PC-3 (cell line): ENCODE data around the gene LAMB4. TPM values are rescaled to one million over a fixed set of nuclear protein-coding genes. Genes with fewer than 3 reads are reported as not detected.

Experiments
- ATAC-seq: fragments of 200-7000 bp; cut with Tn5 transposase; 2 replicates; pipeline ENCODE4 v1.9.1; 2020; ENCODE audit warnings: mild to moderate bottlenecking, moderate library complexity
- BruUV-seq: library from RNA; stranded (reverse); fragments of 400-500 nt; replicated peaks from 2 replicates; lab custom pipeline; 2021; lab: Mats Ljungman, UMichigan
- CTCF ChIA-PET: fragments of 300-600 bp; sonication (Branson Sonifier 250); formaldehyde crosslinking; loops from one replicate; lab custom pipeline; 2022; ENCODE audit warnings: antibody characterized with exemption; lab: Charles Lee
- POLR2A ChIA-PET: fragments of 300-600 bp; sonication (Branson Sonifier 250); formaldehyde crosslinking; loops from one replicate; lab custom pipeline; 2022; ENCODE audit warnings: antibody characterized with exemption; ENCODE audit not compliant: unreplicated experiment; lab: Charles Lee
- DNase-seq: peaks from one replicate; pipeline ENCODE4 v3.0.0-alpha.2; 2015
- H2AFZ ChIP-seq: fragments of 300-600 bp; sonication (generic); 2 replicates; pipeline ENCODE4 v1.6.0; 2016; ENCODE audit warnings: antibody characterized with exemption, low read length
- H3F3A ChIP-seq: fragments of 300-600 bp; sonication (generic); one replicate; pipeline ENCODE4 v1.6.0; 2017; ENCODE audit warnings: antibody characterized with exemption, low read length, control low read depth, mild to moderate bottlenecking; ENCODE audit not compliant: unreplicated experiment
- H3K27ac ChIP-seq: fragments of 300-600 bp; sonication (generic); 2 replicates; pipeline ENCODE4 v1.5.1; 2016; ENCODE audit warnings: mild to moderate bottlenecking, low read length
- H3K27me3 ChIP-seq: fragments of 300-600 bp; sonication (generic); 2 replicates; pipeline ENCODE4 v1.6.1; 2016; ENCODE audit warnings: low read length, mixed read lengths
- H3K36me3 ChIP-seq: fragments of 300-600 bp; sonication (generic); 2 replicates; pipeline ENCODE4 v1.6.1; 2016; ENCODE audit warnings: low read depth, mixed run types, low read length, mixed read lengths
- H3K4me1 ChIP-seq: fragments of 300-600 bp; sonication (generic); 2 replicates; pipeline ENCODE4 v1.5.1; 2016; ENCODE audit warnings: low read length; ENCODE audit not compliant: insufficient read depth
- H3K4me2 ChIP-seq: fragments of 300-600 bp; sonication (generic); 2 replicates; pipeline ENCODE4 v1.6.0; 2016; ENCODE audit warnings: low read length
- H3K4me3 ChIP-seq: fragments of 300-600 bp; sonication (generic); 2 replicates; pipeline ENCODE4 v1.5.1; 2016; ENCODE audit warnings: mild to moderate bottlenecking, low read length, mixed read lengths
- H3K79me2 ChIP-seq: fragments of 300-600 bp; sonication (generic); 2 replicates; pipeline ENCODE4 v1.6.1; 2017; ENCODE audit warnings: low read length, mixed read lengths
- H3K9ac ChIP-seq: fragments of 300-600 bp; sonication (generic); 2 replicates; pipeline ENCODE4 v1.6.0; 2016; ENCODE audit warnings: mild to moderate bottlenecking, low read length
- H3K9me2 ChIP-seq: fragments of 300-600 bp; sonication (generic); replicated peaks from 2 replicates; pipeline ENCODE4 v1.6.1; 2016; ENCODE audit warnings: mixed run types, low read length, mixed read lengths
- H3K9me3 ChIP-seq: fragments of 300-600 bp; sonication (generic); 2 replicates; pipeline ENCODE4 v1.6.1; 2016; ENCODE audit warnings: low read length, mixed read lengths
- H4K20me1 ChIP-seq: fragments of 300-600 bp; sonication (generic); 2 replicates; pipeline ENCODE4 v1.6.1; 2016; ENCODE audit warnings: low read length, mixed read lengths
- CTCF ChIP-seq: fragments of 300-600 bp; sonication (generic); conservative IDR thresholded peaks from 2 replicates; pipeline ENCODE4 v1.5.1; 2017; ENCODE audit warnings: antibody characterized with exemption, low read depth, mild to moderate bottlenecking, low read length
- EZH2 ChIP-seq: fragments of 300-600 bp; sonication (generic); IDR thresholded peaks from one replicate; pipeline ENCODE4 v1.6.1; 2017; ENCODE audit warnings: antibody characterized with exemption, mild to moderate bottlenecking, low read length; ENCODE audit not compliant: unreplicated experiment
- EZH2phosphoT487 ChIP-seq: fragments of 300-600 bp; sonication (generic); IDR thresholded peaks from 2 replicates; pipeline ENCODE4 v1.6.1; 2018; ENCODE audit warnings: mild to moderate bottlenecking, antibody characterized with exemption, low read length, borderline replicate concordance
- intact Hi-C: fragments of 100-400 bp; cut with micrococcal nuclease; formaldehyde crosslinking; loops from 2 replicates; pipeline ENCODE4 v1.9.0; 2023
- total RNA-seq: library from RNA; depleted of rRNA; stranded (reverse); fragments of >200 nt; gene quantifications from 2 replicates; pipeline ENCODE4 v1.2.3, GENCODE V29; 2014

Gene LAMB4
- total RNA-seq, 1 experiment from 2014 or later = 0.04 TPM

- DNase-seq (no peak), ATAC-seq (no peak)
- Histone ChIP-seq H3K79me2 (no peaks in the 10 kb centered on the region), H3K27ac (no peak overlapping the region), H3K36me3 (no peaks in the 10 kb centered on the region), H3K9me3 (no peaks in the 10 kb centered on the region), H3K9ac (no peak overlapping the region), H3K9me2 (no peaks in the 10 kb centered on the region), H3K4me1 (peaks cover 24% of the 10 kb centered on the region), H3F3A (peaks cover under 1% of the 10 kb centered on the region), H3K4me3 (no peak overlapping the region), H4K20me1 (no peaks in the 10 kb centered on the region), H2AFZ (no peak overlapping the region), H3K27me3 (no peaks in the 10 kb centered on the region), H3K4me2 (no peak overlapping the region)
- intact Hi-C loops = no loop called here
- TF ChIP-seq EZH2 = no peak
- no peak for TF ChIP-seq EZH2phosphoT487
- no peak for TF ChIP-seq CTCF
- no TSS peak for BruUV-seq
- ChIA-PET CTCF (no interaction called here), POLR2A (interaction anchor here (0.6 kb wide), 1 partner anchor 11 kb away, joined by 9 read pairs; no protein-coding TSS in a partner anchor)
Measured at GRCh38 chr7:108020585-108020984, 109.6 kb downstream of the LAMB4 start.

GRCh38 chr7:108018668-108019067 lies 111.5 kb downstream of the LAMB4 start:
- H3K27me3 ChIP-seq = no peaks in the 10 kb centered on the region
- H3K9me2 ChIP-seq = no peaks in the 10 kb centered on the region
- no peaks in the 10 kb centered on the region for H3K9me3 ChIP-seq
- no peak overlapping the region for H2AFZ ChIP-seq
- H3K36me3 ChIP-seq = no peaks in the 10 kb centered on the region
- no peaks in the 10 kb centered on the region for H4K20me1 ChIP-seq
- TF ChIP-seq EZH2 (no peak), CTCF (no peak), EZH2phosphoT487 (no peak)
- no peak overlapping the region for H3K27ac ChIP-seq
- peaks cover 9% of the 10 kb centered on the region for H3F3A ChIP-seq
- no peak for ATAC-seq
- H3K79me2 ChIP-seq = no peaks in the 10 kb centered on the region
- H3K4me1 ChIP-seq = peaks cover 42% of the 10 kb centered on the region
- H3K4me3 ChIP-seq = no peak overlapping the region
- no TSS peak for BruUV-seq
- DNase-seq = no peak
- H3K4me2 ChIP-seq = no peak overlapping the region
- intact Hi-C loops = loop anchor here (5.0 to 10.0 kb wide), 3 partner anchors 49 to 854 kb away; partner anchors contain the start of genes DLD and HBP1
- POLR2A ChIA-PET = no interaction called here
- no peak overlapping the region for H3K9ac ChIP-seq
- CTCF ChIA-PET = no interaction called here

GRCh38 chr7:108017776-108018151 lies 112.4 kb downstream of the LAMB4 start:
- Histone ChIP-seq H3F3A (peaks cover 9% of the 10 kb centered on the region), H2AFZ (no peak overlapping the region), H3K4me1 (peaks cover 51% of the 10 kb centered on the region), H3K4me2 (peak overlapping the region; percentile 17; the same call in 1 of the 2 replicates), H3K9ac (no peak overlapping the region), H3K27me3 (no peaks in the 10 kb centered on the region), H3K9me3 (no peaks in the 10 kb centered on the region), H3K9me2 (no peaks in the 10 kb centered on the region), H3K36me3 (no peaks in the 10 kb centered on the region), H3K27ac (peak overlapping the region; percentile 97), H4K20me1 (no peaks in the 10 kb centered on the region), H3K79me2 (no peaks in the 10 kb centered on the region), H3K4me3 (no peak overlapping the region)
- BruUV-seq = no TSS peak
- ChIA-PET CTCF (no interaction called here), POLR2A (no interaction called here)
- DNase-seq (no peak), ATAC-seq (no peak)
- intact Hi-C loops = loop anchor here (2.0 to 10.0 kb wide), 4 partner anchors 50 to 853 kb away; partner anchors contain the start of genes DLD and HBP1
- no peak for TF ChIP-seq EZH2phosphoT487
- TF ChIP-seq EZH2 = no peak
- no peak for TF ChIP-seq CTCF
